GM18511 (cell line): ENCODE results near the gene BRINP1.

ENCODE experiments used
- ATAC-seq: cut with Tn5 transposase; IDR thresholded peaks from one replicate; pipeline ENCODE4 v1.9.1; 2021; ENCODE audit warnings: mild to moderate bottlenecking, moderate library complexity; ENCODE audit not compliant: unreplicated experiment

The BRINP1 gene

DNA sequence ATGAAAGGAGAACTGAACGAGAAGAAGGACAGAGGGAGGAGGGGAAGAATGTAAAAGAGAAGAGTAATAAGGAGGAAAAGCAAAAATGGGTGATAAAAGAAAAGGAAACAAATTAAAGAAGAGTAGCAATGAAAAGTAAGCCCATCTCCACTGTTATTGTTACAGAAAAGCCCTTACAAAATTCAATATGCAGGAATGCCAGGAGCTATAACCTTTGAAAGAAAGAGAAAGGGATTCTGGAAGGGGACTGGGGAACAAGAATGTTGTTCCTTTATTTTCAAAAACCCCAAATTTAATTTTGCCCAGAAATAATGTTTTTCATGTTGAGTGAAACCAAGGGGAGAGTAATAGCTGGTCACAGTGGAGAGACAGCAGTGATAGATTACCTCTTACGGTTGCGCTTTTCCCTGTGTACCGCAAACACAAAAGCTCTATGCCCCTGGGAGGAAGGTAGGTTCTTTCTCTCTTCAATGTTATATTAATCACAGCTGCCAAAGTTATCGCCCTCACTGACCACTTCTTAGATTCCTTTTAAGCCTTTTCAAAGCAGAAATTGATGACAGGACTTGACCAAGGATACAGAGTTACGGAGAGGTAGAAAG is 86.7 kb downstream of the BRINP1 start:
- no peak for ATAC-seq

- ATAC-seq = no peak
Measured at GRCh38 chr9:119280740-119281485, 88.3 kb downstream of the BRINP1 start.

DNA sequence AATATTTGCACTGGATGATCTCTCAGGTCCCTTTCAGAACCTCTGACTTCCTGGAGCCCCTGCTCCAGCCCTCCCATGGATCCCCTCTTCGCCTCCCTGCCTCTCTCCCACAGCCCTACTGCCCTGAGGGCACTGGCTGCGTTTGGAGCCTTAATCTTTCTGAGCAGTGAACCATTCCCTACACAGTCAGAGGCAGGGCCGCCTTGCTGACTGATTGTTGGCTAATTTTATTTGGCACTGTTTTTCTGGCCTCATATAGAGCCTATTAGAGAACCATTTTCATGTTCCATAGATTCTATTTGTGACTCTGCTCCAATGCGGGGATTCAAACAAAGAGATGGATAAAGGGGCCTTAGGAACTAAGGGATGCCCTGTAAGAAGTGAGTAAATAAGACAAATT is 91.1 kb downstream of the BRINP1 start:
- ATAC-seq = no peak

DNA sequence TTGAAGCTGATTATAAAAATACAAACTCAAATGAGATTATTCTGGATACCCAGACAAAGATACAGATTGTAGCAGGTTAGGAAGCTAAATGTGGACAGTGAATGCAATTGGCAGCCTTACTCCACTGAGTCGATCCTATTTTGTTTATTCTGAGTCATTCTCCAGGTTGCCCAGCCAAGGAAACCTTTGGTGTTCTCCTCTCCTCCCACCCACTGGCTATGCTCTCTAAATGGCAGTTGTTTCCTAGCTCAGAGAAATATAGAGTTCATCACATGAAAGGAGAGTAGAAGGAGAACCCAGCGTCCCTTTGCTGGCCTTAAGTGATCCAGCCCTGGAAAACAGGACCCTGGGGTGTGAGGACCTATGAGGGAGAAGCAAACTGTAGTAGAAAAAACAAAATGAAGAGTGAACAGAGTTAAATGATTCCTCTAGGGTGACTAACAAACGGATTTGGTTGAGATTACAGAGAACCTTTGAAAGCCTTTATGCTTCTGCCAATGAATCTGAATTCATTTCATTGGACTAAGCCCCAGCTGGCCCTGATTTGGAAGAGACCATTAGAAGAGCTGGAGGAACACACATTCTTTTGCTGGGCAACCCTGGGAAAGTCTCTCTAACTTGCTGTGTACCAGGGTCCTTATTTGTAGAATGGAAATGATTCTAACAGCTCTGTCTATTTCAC is 95.1 kb downstream of the BRINP1 start:
- no peak for ATAC-seq

DNA sequence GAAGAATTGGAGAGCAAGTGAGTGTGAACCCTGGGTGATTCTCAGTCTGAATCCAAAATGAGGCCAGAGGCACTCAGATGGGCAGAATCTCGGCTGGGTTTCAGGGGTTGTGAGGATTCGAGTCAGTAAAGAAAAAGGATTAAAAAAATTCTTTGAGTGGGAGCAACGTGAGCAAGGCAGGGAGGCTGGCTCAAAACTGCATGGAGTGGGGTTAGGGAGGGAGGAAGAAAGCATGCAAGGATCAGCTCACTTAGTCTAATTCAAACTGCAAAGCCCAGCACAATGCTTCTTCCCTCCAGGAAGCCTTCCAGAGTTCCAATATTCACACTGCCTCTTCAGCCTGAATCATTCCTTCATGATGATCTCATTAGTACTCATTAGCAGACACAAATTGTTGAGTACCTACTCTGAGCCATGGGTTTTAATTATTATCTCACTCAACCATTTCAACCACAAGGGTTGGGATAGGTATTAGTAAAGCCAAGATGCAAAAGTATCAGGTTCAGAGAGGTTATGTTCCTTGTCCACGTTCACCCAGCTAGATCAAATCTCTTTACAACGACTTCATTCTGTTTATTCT is 95.8 kb downstream of the BRINP1 start:
- ATAC-seq = no peak

- ATAC-seq = no peak
Measured at GRCh38 chr9:119272500-119273211, 96.6 kb downstream of the BRINP1 start.

- no peak for ATAC-seq
Measured at GRCh38 chr9:119268985-119269384, 100.2 kb downstream of the BRINP1 start.

DNA sequence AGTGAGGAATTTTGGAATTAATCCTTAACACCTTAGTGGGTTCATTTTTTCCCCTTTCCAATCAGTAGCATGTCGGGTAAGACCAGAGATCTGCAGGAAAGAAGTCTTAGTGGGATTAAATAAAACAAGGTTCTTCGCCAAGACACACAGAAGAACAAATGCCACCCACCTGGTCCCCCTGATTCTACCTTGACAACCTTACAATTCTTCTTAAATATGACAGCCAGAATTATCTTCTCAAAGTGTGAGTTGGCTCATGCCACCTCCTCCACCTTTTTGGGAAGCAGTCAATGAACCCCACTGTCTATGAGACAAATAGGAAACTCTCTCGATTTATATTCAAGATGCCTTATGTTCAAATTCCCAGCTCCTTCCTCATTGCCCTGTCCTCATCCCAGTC is 105.1 kb downstream of the BRINP1 start:
- no peak for ATAC-seq

DNA sequence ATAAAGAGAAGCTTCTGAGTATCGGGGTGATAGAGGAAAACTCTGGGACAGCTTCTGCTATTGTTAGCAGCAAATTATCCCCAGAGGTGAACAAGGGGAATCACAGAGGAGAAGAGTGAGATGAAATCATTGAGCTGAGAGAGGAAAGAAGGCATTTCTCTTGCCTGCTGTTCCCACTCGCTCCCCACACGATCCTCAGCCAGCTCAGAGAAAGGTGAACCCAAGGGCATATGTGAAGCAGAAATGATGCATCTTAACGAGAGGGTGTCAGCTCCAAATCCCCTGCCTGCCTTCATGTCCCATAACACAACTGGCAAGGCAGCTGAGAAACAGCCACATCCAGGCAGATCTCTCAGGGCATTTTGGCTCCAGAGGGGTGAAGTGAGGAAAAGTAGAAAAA is 111.6 kb downstream of the BRINP1 start:
- ATAC-seq = no peak

DNA sequence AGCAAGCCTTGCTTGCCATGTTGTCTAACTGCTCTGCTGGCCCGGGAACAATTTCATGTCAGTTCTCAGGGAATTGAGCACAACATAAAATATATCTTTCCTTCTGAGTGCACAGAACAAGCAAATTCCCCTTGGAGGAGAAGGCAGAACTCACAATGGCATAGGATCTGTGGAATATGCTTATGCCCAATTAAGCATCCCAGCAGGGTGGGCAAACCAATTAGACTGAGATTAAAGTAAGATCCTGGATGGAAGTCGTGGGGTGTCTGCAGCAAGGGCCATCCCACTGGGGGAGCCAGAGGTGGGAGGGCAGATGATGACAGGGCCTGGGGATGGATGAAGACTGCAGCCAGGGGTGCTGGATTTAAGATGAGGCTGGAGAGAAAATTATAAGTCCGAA is 114.1 kb downstream of the BRINP1 start:
- ATAC-seq = no peak

GRCh38 chr9:119252671-119253299 is 116.5 kb downstream of the BRINP1 start:
- ATAC-seq = no peak

- no peak for ATAC-seq
Measured at GRCh38 chr9:119251936-119252335, 117.3 kb downstream of the BRINP1 start.

GRCh38 chr9:119250730-119251129 is 118.5 kb downstream of the BRINP1 start:
- ATAC-seq = no peak

DNA sequence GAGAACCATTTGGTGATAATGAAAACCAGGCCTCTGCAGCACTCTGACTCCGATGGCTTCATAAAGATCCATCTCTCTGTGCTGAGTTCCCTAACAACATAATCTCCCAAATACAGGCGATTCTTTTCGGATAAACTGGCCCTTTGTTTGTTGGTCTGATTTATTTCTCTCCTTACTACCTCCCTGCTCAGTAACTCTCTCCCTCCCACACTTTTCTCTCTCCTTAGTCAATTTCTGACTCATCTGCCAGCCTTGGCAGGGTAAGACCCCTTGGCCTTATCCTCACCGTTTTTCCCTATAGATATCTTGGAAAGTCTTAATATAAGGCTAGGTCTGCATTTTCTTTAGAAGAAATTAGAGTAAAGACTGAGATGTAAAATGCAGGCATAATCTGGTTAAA is 128.7 kb downstream of the BRINP1 start:
- no peak for ATAC-seq

GRCh38 chr9:119234636-119235035 is 134.6 kb downstream of the BRINP1 start:
- ATAC-seq = no peak

- no peak for ATAC-seq
Measured at GRCh38 chr9:119227422-119227821, 141.8 kb downstream of the BRINP1 start.

- ATAC-seq = no peak
Measured at GRCh38 chr9:119224431-119224830, 144.8 kb downstream of the BRINP1 start.

DNA sequence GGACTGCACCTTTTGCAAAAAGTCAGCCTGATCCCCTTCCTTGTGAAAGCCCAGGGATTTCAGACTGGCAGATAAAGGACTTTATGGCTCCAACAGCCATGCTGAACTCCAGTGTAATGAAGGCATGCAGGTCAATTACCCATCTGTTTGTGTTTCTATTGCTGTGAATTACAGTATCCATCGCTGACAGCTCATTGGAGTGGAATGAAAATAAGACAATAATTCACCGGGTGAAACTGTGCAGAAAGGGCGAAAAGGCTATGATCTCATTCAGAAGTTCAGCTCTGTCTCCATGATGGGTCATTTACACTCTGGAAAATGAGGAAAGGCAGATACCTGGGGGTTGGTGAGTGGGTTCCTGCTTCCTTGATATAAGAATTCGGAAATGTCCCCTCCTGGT is 148.0 kb downstream of the BRINP1 start:
- no peak for ATAC-seq

- no peak for ATAC-seq
Measured at GRCh38 chr9:119218293-119218692, 150.9 kb downstream of the BRINP1 start.

DNA sequence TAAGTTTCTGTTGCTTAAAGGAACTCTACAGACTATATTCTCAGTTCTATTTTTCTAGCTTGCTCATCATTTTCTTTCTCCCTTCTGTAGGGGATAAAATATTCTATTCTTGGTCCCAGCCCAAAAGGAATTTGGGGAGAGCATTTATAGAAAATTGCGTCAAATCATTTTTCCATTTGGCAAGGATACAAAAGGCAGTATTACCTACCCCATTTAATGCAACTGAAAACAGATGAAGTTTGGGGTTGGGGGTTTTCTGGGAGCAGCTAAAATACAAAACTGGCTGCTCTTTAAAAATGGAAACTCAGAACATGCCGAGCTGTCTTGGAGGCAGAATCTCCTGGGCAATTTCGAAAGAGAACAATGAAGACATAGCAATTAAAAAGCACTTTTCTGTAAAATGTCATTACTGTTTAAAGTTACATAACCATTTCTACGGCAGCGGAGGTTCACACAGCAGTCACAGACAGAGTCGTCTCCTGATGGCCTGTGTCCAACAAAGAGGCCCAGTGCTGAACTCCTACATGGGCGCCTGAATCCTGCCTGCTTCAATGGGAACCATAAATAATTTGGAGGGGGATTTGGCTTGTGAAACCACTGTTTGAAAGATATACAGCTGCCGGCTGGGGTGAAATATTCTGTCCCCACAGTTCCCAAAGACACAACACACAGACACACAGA is 152.4 kb downstream of the BRINP1 start:
- no peak for ATAC-seq
